GM18511 (cell line): Measurements from ENCODE around the gene TANC1.
"Not testable (repeated sequence)": the region's sequence is repeated elsewhere in the genome, so short reads cannot be mapped to it uniquely, and the experiment has no call there.

Source experiments
- ATAC-seq: cut with Tn5 transposase; IDR thresholded peaks from one replicate; pipeline ENCODE4 v1.9.1; 2021; ENCODE audit warnings: mild to moderate bottlenecking, moderate library complexity; ENCODE audit not compliant: unreplicated experiment

The TANC1 gene

DNA sequence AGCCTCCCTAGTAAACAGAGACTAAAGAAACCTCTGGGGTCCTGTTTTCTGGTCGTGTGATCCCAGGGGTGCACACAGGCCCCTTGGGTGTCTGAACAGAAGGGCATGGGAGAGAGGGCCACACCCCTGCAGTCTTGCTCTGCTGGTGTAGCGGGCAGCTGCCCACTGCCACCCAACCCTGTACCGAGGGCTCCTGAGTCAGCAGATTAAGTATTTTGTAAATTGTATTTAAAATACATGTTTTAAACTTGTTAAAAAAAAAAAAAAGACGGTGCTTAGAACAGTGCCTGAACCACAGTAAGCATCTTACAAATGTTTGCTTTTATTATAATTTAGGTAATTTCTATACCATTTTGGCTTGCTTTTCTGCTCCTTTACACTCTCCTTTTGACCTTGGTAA is 113.7 kb downstream of the TANC1 start:
- no peak for ATAC-seq

DNA sequence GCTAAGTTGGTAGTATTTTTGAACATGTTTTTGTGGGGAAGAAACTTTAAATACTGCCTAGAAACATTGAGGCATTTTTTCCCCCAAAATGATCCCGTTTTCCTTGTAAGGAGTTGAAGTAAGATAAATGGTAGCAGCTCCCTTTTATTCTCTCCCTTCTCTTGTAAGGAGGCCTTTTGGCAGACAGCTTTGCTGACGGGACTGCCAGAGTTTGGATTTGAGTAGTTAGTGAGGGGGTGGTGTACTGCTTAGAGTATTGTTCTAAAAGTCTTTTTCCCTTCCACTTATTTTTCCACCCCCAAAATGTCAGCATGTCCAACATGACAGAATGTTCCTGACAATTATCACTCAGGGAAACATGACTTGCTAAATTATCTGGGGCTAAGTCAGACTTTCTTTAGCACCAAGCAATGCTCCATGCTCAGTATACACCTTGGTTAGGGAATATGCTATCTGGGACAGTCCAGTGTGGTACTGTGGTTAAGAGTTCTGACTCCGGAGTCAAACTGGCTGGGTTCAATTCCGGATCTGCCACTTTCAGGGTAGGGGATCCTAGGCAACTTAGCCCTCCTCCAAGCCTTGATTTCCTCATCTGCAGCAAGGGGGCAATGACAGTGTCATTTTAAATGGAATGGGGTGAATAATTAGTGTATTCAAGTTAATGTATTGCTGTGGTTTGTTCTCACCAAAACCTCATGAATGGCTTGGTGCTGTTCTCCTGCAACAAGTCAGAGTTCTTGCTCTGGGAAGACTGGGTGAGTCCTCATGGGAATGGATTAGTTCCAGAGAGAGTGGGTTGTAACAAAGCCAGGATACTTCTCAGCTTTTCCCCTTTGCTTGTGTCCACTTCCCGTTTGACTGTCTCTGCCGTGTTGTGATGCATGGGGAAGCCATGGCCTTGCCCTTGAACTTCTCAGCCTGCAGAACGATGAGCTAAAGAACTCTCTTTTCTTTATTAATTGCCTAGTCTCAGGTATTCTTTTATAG is 116.2 kb downstream of the TANC1 start:
- no peak for ATAC-seq

DNA sequence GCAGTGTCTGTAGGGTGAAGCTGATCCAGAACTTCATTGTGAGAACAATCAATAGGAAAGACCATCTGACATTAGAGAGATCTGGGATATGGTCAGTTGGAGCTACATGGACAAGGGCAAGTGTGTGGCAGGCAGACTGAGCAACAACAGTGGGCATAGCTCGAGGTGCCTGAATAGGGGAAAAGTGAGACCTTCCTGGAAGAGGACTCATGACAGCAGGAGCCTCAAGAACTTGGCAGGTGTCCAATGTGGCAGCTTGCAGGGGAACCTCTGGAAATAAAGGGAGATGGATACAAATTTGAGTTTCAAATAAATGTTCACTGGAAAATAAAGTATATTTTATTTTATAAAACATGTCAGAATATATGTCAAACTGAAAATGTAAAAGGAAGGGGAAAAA is 117.9 kb downstream of the TANC1 start:
- no peak for ATAC-seq

DNA sequence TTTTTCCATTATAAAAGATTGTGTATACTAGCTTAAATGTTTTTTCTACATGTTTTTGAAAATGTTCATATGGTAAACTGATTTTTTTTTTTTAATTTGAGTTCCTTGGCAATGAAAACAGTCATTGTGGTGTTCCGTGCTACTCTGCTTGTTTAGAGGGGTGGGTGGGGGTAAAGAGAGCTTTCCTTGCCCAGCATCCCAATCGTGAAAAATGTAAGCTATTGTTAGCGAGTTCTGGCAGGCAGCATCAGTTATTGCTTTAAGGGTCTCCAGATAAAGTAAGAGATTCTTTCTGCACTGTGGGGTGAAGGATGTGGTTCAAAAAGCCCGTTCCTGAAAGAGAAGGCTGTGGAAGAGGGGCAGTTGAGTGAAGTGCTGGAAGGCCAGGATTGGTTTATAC is 118.4 kb downstream of the TANC1 start:
- ATAC-seq = no peak

DNA sequence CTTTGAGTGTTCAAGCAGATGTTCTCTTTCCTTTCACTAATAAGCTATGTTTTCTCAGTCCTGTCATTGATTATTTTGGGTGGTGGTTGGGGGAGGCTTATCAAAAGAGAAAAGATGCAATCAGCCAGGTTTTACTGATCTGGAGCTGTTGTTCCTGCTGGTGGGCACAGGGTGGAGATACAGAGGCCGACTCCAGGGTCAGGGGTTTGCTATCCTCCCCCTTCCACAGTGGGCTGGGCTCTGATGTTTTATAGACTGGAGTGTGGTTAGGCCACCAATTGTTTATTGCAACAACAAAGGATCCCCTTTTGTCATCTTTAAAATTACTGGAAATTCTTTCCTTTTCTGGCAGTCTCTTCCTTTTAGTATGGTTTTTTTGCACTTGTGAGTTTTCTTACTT is 120.5 kb downstream of the TANC1 start:
- ATAC-seq = no peak

DNA sequence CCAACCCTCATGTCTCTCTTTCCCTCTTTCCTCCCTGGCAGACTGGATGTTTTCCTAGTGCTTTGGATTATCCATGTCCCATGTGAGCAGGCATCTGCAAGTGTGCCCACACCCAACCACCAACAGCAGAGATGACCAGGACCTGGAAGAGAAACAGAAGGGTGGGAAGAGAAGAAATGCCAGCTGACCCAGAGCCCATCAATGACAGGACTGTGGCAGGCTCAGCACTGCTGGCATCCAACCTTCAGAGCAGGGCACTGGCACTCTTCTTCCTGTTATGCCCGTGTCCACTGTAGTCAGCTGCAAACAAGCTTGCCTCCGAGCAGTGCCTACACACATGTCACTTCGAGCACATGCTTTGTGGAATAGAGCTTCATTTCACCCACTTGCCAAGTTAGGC is 121.1 kb downstream of the TANC1 start:
- no peak for ATAC-seq

DNA sequence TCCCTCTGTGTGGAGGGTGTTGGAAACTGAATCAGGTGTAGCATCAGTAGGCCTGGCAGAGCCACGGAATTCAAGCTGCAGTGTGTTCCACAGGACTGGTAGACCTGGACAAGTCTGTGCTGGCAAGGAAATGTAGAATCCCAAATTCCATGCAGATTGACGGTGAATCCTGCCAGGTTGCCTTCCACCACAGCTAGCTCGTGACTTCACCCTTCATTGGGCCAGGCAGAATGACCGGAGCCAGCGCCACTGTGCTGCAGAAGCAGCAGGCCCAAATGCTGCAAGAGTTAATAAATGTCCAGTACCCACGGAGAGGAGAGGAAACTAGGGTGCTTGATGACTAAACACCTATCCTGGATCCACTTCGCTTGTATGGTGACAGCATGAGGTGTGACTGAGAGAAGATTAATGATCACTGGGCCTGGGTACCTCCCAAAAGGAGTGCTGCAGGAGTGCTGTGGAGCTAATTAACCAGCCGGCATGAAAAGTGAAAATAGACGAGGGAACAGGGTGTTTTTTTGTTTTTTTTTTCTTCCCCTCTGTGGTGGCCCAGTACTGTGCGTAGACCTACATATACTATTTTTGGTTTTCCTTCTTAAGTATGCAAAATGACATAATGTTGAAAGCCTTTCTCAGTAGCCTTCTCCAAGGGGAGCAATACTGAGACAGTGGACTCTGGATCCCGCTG is 122.2 kb downstream of the TANC1 start:
- ATAC-seq = peak; percentile 67

DNA sequence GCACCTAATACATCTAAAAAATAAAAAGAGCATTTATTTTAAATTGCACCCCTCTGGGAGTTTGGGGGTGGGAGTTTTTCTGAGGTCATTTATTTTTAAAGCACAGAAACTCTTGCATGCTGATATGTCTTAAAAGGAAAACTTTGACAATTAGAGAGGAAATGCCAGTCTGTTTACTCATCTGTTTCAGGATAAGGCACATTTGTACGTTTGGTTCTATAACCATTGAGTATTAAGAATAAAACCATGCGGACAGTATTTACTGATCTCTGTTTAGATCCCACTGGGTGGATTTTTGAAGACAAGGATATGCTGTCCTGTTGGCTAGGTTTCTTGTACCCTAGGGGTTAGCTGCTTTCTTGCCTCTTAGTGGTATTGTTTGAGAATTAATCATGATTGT is 122.9 kb downstream of the TANC1 start:
- ATAC-seq = no peak

DNA sequence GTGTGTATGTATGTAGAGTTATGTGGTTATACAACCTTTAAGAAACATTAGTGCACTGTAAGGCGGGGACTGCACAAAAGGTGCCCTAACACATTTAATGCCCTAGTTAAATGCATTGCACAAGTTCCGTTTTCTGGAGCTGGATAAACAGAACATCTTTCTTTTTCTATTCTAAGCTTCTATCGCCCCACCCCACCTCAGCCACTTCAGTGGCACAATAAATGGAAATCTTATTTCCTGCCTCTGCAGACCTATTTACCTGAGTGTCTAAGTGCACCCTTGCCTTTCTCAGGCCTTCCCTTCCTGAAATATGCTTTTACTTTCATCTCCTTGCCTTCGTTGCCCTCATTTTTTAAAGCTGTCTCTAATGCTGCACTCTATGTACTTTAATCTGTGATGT is 123.5 kb downstream of the TANC1 start:
- peak; percentile 59 for ATAC-seq

DNA sequence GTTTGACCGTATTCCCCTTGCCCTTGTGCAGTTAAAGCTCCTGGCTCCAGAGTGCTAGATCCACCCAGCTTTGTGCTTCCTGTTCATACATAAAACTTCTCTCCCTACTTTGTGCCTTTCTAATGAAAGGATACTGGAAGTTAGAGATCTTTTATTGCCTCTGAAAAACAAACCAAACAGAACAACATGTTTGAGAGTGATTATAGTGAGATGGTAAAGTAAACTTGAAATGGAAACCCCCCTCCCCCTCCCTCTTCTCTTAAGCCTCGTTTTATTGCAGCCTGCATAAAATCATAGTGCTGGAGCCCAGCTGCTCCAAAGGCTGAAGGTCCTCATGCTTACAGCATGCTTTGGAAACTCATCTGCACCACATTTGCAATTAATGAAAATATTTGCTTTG is 125.1 kb downstream of the TANC1 start:
- ATAC-seq = no peak

DNA sequence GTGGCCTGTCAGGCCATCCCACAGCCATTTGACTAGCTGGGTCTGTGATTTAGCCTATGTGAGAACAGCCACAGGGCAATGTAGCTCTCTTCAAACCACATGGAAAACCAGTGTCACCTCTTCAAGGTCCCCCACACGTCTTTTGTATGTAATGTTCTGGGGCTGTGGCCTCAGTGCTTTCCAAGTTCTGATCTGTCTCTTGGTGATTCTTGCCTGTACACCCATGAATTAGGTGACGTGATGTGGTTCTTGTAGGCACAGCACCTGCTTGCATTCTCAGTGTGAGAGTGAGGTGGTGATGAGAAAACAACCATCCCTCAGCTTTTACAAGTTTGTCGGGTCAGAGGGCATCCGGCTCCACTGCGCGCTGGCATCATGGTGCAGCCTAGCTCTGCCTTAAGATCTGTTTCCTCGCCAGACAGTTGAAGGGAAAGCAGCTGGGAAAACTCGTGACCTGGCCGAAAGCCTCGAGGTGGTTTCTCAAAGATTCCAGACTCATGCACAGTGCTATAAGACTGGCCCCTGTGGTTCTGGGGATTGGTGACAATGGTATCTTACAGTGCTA is 125.8 kb downstream of the TANC1 start:
- ATAC-seq = no peak

DNA sequence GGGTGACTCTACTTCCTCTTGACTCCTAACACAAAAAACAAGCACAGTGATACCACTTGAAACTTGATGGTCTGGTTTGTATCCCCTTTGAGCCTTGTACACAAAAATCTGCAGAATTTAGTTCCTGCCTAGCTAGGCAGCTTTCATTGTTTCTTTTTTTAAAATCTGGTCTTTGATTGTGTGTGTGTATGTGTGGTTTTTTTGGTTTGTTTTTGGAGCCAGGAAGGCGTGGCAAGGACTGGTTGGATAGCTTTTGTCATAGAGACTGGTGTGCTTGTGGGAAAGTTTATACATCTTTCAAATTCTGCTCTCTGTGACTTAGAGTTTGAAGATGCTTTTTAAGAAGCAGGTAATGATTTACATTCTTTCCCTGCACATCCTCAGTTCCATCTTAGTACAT is 127.4 kb downstream of the TANC1 start:
- ATAC-seq = no peak

DNA sequence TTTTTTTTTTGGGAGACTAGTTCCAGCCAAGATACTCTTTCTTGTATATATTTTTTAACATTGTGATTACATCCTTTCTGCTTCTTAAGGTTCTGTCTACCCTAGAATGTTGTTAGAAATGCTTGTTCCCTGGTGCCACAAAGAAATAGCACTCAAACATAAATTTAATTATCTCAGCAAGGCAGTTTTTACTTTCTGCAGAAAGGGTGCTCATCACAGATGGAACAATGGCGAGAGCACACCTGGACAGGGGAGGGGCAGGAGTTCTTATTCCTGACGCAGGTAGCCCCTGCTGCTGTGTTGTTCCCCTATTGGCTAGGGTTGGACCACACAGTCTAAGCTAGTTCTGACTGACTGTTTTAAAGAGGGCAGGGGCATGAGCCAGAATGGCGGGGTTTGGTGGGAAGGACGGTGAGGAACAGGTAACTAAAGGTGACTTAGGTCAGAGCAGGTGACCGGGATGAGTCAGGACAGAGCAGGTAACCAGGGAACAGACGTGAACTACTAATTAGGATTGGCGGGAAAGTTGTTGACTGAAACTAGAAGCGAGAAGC is 127.9 kb downstream of the TANC1 start:
- ATAC-seq = not testable (repeated sequence)

DNA sequence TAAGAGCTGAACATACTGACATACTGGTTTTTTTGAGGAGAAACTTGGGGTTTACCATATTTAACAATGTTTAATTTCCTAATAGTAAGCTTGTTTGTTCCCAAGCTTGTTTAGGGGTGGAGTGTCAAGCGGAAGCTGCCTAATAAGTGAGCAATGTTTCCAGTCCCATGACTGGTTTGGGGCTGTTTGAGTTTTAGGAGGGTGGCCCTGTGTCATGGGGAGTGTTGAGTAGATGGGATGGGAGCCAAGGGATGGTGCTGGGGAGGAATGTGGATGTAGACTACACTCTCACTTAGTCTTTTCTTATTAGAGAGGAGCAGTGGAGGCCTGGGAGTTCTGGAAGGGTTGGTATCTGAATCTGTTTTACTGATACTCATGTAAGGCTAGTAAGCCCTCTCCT is 128.5 kb downstream of the TANC1 start:
- ATAC-seq = no peak

DNA sequence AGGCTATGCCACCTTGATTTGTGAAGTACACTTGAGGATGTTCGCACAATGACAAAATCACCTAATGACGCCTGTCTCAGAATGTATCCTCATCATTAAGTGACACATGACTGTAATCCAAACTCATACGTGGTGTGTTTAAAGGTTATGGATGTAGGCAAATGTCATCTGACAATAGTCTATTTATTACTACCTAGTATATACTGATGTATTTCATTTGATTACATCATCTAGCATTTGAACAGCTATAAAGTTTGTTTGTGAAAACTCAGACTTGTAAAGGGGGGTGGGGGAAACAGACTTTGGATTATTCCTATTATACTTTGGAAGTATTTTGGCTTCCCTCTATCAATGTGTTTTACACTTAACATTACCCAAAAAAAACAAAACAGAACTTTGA is 129.9 kb downstream of the TANC1 start:
- no peak for ATAC-seq

DNA sequence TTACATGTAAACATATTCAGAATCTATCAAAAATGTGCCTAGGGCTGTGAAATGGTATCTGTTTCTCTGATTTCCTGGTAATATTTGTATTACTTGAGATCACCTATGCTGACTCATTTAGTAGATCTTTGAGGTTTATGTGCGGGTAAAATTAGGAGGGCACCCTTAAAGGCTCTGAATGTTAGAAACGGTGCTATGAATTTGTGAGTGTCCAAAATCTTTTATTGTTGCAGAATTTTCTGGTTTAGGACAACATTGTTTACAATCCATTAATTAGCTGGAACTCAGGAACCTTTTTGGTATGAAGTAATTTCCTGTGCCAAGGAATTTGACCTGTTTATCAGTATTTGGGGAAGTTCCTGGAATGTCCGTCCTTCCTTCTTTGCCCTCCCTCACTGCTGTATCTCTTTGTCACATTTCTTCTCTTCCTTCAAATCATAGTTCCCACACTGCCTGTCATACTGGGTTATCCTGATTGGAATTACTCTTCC is 130.5 kb downstream of the TANC1 start:
- ATAC-seq = peak; percentile 86

DNA sequence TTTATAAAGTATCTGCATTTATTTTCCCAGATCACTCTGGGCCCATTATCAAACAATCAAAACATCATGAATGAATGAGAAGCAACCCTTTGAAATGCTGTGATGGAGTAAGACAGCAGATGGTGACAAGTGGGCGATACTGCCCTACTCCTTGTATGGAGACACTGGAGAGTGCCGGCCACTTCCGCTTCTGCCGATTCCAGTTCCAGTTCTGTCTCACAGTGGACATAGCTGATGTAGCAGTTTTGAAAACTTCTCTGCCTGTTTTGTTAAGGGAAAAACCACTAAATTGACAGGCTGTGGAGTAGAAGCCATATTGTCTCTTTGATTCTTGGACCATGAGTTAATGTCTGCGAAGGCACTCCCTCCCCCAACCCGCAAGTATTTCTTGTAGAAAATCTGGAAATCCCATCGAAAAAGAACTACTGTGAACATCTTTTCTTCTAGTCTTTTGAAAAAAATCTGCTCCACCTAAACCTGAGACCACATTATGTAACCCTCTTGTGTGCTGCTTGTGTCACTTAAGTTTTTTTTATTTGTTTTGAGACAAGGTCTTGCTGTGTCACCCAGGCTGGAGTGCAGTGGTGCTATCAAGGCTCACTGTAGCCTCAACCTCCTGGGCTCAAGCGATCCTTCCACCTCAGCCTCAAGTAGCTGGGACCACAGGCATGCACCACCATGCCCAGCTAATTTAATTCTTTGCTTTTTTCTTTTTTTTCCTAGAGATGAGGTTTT is 133.5 kb downstream of the TANC1 start:
- no peak for ATAC-seq

DNA sequence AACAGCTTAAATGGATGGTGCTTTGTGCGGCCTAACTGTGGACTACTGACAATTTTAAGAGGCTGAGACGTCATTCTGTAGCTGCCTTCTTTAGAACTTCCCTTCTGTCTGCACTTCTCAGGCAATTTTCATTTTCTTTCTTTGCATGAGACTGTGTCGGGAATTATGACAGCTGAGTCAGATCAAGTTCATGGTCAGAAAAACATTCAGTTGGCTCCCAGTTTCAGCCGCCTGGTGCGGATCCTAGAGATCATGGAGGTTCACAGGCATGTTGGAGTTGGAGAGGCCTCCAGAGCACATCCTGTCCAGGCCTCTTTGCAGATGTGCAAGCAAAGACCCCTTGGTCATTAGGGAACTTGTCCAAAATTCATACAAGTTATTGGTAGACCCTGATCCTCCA is 135.0 kb downstream of the TANC1 start:
- ATAC-seq = no peak

DNA sequence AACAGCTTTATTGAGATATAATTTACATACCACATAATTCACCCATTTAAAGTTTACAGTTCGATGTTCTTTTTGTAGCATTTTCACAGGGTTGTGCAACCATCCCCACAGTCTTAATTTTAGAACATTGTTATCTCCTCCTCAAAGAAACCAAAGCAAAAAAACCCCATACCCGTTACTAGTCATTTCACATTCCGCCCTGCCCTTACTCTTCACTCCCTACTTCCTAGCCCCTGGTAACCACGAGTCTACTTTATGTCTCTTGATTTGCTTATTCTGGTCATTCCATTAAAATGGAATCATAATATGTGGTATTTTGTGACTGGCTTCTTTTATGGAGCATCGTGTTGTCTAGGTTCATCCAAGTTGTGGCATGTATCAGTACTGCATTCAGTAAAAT is 137.7 kb downstream of the TANC1 start:
- no peak for ATAC-seq

DNA sequence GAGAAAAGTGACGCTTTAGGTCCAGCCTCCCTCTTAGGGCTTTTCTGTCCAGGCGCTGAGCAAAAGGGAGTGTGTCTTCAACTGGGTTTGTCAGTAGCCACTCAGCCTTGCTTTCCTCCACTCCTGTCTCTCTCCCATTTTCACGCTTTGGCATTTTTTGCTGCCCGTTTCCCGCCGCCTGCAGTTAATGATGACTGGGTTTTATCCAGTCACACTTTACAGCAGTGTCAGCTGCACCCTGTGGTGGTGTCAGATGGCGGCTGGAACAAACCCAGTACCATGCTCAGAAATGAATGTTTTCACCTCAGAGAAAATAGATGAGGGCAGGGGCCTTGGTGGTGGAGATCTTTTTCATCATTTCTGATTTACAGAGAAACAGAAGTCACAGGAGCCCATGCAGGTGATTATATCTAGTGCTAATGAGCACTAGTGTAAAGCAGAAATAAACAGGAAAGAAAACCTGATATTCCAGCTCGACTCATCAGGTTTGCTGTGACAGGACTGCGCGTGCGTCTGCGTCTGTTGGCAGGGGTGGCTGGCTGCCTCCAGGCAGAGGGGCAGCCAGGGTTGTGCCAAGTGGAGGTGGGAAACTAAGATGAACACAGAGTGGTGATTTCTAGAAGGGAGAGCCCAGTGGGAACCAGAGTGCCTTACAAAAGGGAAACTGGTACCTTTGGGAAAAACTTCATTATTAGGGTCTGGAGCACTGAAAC is 139.9 kb downstream of the TANC1 start:
- no peak for ATAC-seq
